Measurements from ENCODE around the gene SLC7A8.

GRCh38 chr14:23183479-23183878 lies at the start of gene SLC7A8:
- no peak for TF ChIP-seq CTCF (conservative IDR thresholded peaks at IDR 0.05; ENCODE audit: low read depth in 2 of 2)
- TF ChIP-seq POLR2AphosphoS5 (IDR thresholded peaks at IDR 0.05; ENCODE audit: low read depth) = peak; percentile 100
- TF ChIP-seq REST (IDR thresholded peaks at IDR 0.05; ENCODE audit: unreplicated experiment) = no peak
- TF ChIP-seq ZNF114 (CRISPR knock-in tag; IDR thresholded peaks at IDR 0.05) = no peak
- no peak for TF ChIP-seq ZNF331 (CRISPR knock-in tag; IDR thresholded peaks at IDR 0.05; ENCODE audit: low read depth)
- TF ChIP-seq EZH2 (IDR thresholded peaks at IDR 0.05; ENCODE audit: low read depth, unreplicated experiment) = no peak
- TF ChIP-seq STAT1 (IDR thresholded peaks at IDR 0.05; ENCODE audit: unreplicated experiment) = no peak
- no peak for TF ChIP-seq ETS1 (IDR thresholded peaks at IDR 0.05)
- no peak for TF ChIP-seq JUNB (IDR thresholded peaks at IDR 0.05; ENCODE audit: unreplicated experiment)
- TF ChIP-seq CREB1 (CRISPR knock-in tag; IDR thresholded peaks at IDR 0.05; ENCODE audit: low read depth) = no peak
- TF ChIP-seq EZH2phosphoT487 (IDR thresholded peaks at IDR 0.05; ENCODE audit: unreplicated experiment) = no peak
- TF ChIP-seq NANOG (IDR thresholded peaks at IDR 0.05; ENCODE audit: borderline replicate concordance) = no peak
- no peak for TF ChIP-seq ZNF462 (CRISPR knock-in tag; IDR thresholded peaks at IDR 0.05)
